Thyroid gland (tissue), 4 donors: ENCODE data around the gene TOX4. TPM values are rescaled to one million over a fixed set of nuclear protein-coding genes. Genes with fewer than 3 reads are reported as not detected.

ENCODE experiments used
- DNase-seq, 2 donors: peaks; one replicate each; pipeline ENCODE4 v3.0.0-alpha.2; 2019
- H3K27ac ChIP-seq, 3 donors: fragments of 200-600 bp; sonication (generic); 1 replicate in 2 of 3; 2 replicates in 1 of 3; pipeline ENCODE4 v1.5.1; 2016 to 2019; ENCODE audit warnings: mild to moderate bottlenecking in 1 of 3, moderate library complexity in 1 of 3
- H3K27me3 ChIP-seq: fragments of 200-600 bp; sonication (generic); one replicate; pipeline ENCODE4 v1.5.1; 2019
- H3K36me3 ChIP-seq, 2 donors: fragments of 200-600 bp; sonication (generic); one replicate each; pipeline ENCODE4 v1.5.1; 2016 to 2019
- H3K4me1 ChIP-seq, 2 donors: fragments of 200-600 bp; sonication (generic); one replicate each; pipeline ENCODE4 v1.5.1; 2017 to 2019
- H3K4me3 ChIP-seq, 3 donors: fragments of 200-600 bp; sonication (generic); replicated peaks in 1 of 3; 1 replicate in 2 of 3; 2 replicates in 1 of 3; pipeline ENCODE4 v1.5.1; 2016; ENCODE audit warnings: mild to moderate bottlenecking in 1 of 3
- H3K9me3 ChIP-seq: fragments of 200-600 bp; sonication (generic); one replicate; pipeline ENCODE4 v1.5.1; 2017
- POLR2A ChIP-seq, 2 donors: fragments of 450-650 bp; IDR thresholded peaks; one replicate each; pipeline ENCODE4 v1.6.1; 2017; ENCODE audit warnings: antibody characterized with exemption in 2 of 2, mild to moderate bottlenecking in 2 of 2, moderate library complexity in 1 of 2
- WGBS, 2 donors: methylation state at CpG; one replicate each; pipeline ENCODE4 v1.1.5; 2017; 5-methylcytosine and 5-hydroxymethylcytosine counted together
- intact Hi-C: fragments of 100-400 bp; cut with DNase I; formaldehyde crosslinking; loops from one replicate; pipeline ENCODE4 v1.15.1; 2023
- total RNA-seq, 4 donors: library from RNA; depleted of rRNA; stranded (reverse); fragments of >200 nt; gene quantifications; one replicate each; pipeline ENCODE4 v1.2.3, GENCODE V29; 2016
- TF ChIP-seq, protein P1 (sequence below), 6 experiments: fragments of 200-600 bp in 3 of 6; fragments of 450-650 bp in 3 of 6; sonication (generic) in 3 of 6; IDR thresholded peaks; one replicate each; pipeline ENCODE4 v1.5.1; 2016 to 2019; ENCODE audit warnings: antibody characterized with exemption in 6 of 6, mild to moderate bottlenecking in 2 of 6, inconsistent platforms in 1 of 6, moderate library complexity in 1 of 6

Gene TOX4
- total RNA-seq, 4 donors from 2014 or later = 41.5 to 68.2 (median 52.7) TPM

DNA sequence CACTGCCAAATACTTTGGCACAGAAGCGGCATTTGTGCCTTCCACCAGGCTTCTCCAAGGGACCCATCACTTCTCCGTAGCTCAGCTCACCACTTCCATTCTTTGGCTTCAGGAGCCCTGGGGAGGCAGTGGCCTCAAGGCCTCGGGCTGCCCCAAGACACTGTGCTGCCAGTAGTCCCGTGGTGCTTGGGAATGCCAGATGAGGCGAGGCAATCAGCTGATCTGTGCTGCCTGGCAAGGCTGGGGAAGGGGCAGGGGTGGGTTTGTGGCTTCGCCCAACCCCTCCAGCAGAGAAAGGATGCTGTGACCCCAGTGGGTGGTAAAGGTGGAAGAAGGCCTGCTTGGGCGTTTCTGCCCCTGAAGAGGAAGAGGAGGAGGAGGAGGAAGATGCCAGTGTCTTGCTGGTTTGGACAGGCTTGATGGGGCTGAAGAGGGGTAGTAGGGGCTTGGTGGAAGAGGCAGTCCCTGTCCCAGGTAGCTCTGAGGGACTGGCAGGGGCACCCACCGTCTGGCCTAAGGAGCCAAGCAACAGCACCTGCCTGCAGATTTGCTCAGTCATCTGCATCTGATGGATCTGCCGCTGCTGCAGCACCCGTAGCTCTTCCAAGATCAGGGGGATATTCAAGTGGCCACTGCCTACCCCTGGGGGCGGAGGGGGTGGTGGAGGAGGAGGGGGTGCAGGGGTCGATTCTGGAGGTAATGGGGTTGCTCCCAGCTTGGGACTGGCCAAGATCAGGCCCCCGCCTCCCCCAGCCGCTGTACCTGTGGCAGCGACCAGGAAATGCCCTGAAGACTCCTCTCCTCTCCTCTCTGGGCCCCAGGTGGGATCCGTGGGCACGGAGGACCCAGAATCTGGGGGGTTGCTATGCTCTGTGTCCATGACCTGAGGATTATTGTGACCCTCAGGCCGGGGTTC, 47.8 kb downstream of the TOX4 start:
- H3K27ac ChIP-seq = peak overlapping the region in 1 of 3 donors; percentile 74
- H3K36me3 ChIP-seq = no peaks in the 10 kb centered on the region
- 64 to 82% methylated on average over 12 to 18 of the region's 18 CpGs for WGBS, 2 donors
- intact Hi-C loops = no loop called here
- H3K4me3 ChIP-seq = peak overlapping the region in 2 of 3 donors; percentile 35 to 78
- H3K27me3 ChIP-seq = no peaks in the 10 kb centered on the region
- TF ChIP-seq POLR2A (IDR thresholded peaks at IDR 0.05) = no peak
- TF ChIP-seq, protein P1, sequence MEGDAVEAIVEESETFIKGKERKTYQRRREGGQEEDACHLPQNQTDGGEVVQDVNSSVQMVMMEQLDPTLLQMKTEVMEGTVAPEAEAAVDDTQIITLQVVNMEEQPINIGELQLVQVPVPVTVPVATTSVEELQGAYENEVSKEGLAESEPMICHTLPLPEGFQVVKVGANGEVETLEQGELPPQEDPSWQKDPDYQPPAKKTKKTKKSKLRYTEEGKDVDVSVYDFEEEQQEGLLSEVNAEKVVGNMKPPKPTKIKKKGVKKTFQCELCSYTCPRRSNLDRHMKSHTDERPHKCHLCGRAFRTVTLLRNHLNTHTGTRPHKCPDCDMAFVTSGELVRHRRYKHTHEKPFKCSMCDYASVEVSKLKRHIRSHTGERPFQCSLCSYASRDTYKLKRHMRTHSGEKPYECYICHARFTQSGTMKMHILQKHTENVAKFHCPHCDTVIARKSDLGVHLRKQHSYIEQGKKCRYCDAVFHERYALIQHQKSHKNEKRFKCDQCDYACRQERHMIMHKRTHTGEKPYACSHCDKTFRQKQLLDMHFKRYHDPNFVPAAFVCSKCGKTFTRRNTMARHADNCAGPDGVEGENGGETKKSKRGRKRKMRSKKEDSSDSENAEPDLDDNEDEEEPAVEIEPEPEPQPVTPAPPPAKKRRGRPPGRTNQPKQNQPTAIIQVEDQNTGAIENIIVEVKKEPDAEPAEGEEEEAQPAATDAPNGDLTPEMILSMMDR (IDR thresholded peaks at IDR 0.05) = no peak
- H3K4me1 ChIP-seq = peaks cover 14 to 25% of the 10 kb centered on the region in 2 donors
- no peaks in the 10 kb centered on the region for H3K9me3 ChIP-seq
- DNase-seq = peak in 1 of 2 donors; percentile 11

DNA sequence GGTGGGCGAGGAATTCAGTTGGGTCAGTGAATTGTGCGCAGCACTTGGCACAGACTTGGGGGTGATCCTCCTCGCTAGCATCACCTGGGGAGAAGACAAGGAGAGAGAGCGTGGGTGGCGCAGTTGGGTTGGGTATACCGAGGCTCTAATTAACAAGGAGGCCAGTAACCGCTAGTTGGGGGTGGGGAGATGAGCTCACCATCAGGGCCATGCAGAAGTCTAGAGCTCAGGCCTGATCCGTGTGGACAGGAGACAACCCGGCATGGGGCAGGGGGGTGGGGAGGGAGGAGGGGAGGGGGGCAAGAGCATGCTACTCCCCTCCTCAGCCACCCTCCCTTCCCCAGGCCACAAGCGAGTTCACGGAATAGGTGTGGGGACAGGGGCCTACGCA, 48.6 kb downstream of the TOX4 start:
- H3K27ac ChIP-seq = peak overlapping the region; percentile 35 to 74 (median 73)
- no peaks in the 10 kb centered on the region for H3K36me3 ChIP-seq
- no peaks in the 10 kb centered on the region for H3K9me3 ChIP-seq
- DNase-seq = peak; percentile 38 to 54
- no peak for TF ChIP-seq POLR2A (IDR thresholded peaks at IDR 0.05)
- TF ChIP-seq, protein P1 (IDR thresholded peaks at IDR 0.05) = no peak
- 26% methylated on average over 8 to 12 of the region's 12 CpGs for WGBS, 2 donors
- intact Hi-C loops = no loop called here
- peaks cover 14 to 25% of the 10 kb centered on the region in 2 donors for H3K4me1 ChIP-seq
- peak overlapping the region; percentile 35 to 91 (median 78) for H3K4me3 ChIP-seq
- no peaks in the 10 kb centered on the region for H3K27me3 ChIP-seq

DNA sequence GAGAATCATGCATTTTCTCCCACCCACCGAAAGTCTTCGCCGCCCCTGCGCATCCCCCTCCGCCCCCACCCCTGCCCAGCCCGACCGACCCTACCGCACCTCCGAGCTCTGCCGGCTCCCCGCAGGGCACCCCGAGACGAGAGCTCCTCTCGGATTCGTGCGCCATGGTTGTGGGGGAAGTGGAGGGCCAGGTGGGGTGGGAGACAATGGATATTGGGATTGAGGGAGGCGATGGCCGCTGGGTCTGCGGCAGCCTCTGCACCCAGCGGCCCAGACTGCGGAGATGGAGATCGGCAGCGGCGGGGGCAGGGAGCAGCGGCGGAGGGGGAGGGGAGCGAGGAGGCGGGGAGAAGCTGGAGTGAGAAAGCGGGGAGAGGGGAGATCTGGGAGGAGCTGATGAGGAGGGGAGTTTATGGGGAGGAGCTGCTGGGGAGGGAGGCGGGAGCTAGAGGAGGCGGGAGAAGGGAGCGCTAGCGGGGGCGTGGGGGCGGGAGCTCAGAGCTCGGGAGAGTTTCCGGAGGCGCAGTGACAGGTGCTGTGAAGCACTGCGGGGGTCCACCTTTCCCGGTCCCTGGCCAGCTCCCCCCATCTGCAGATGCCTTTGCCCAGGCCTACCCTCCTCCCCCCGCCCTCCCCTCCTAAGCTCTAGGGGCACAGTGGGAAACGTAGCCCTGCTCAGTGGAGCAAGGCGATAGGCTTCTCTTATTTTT, 49.1 kb downstream of the TOX4 start, which contains the start of gene SALL2:
TSS of gene SALL2 (minus strand) at position 385 of the 710 bp plus-strand sequence. CDS start at position 166, 219 bp downstream.
- Histone ChIP-seq H3K27ac (peak within 1 kb of the TSS; percentile 64 to 74 (median 73)), H3K4me1 (peaks cover 14 to 25% of the 10 kb centered on the region in 2 donors), H3K36me3 (no peaks in the 10 kb centered on the region), H3K9me3 (no peaks in the 10 kb centered on the region), H3K27me3 (no peaks in the 10 kb centered on the region), H3K4me3 (peak within 1 kb of the TSS; percentile 35 to 91 (median 78))
- intact Hi-C loops = no loop called here
- TF ChIP-seq, protein P1 (IDR thresholded peaks at IDR 0.05) = no peak
- TF ChIP-seq POLR2A (IDR thresholded peaks at IDR 0.05) = peak in 1 of 2 donors; percentile 56
- DNase-seq = peak; percentile 88 to 89
- 2% methylated on average over 30 to 34 of the region's 43 CpGs for WGBS, 2 donors

DNA sequence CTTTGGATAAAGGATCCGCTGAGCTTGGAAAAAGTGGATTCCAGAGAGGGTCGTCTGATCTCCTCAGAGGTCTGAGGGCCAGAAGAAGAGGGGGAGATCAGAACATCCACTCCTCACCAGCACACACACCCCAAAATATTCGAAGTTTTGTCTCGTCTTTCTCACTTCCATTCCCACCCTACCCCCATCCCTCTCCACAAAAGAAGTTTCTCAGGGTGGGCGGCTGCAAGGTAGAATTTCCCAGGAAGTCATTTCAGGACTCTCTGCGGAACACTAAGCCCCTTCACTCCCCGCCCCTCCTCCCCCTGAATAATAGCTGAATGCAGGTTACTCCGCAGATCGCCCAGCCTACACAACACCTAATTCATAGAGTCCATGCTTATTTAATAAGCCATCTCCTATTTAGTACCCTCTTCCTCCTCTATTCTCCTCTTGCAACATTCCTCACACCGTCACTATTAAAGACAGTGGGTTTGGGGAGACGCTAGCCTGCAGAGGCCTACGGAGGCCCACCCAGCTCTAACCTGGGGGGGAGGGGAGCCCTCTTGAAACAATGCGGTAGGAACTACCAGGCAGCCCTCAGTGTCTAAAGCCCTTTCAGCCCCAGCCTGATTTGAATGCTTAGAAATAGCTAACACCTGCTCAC, 49.8 kb downstream of the TOX4 start:
- intact Hi-C loops = no loop called here
- peaks cover 11 to 20% of the 10 kb centered on the region in 2 donors for H3K4me1 ChIP-seq
- TF ChIP-seq, protein P1 (IDR thresholded peaks at IDR 0.05) = no peak
- TF ChIP-seq POLR2A (IDR thresholded peaks at IDR 0.05) = no peak
- no peaks in the 10 kb centered on the region for H3K36me3 ChIP-seq
- peak; percentile 35 to 40 for DNase-seq
- H3K9me3 ChIP-seq = no peaks in the 10 kb centered on the region
- no peaks in the 10 kb centered on the region for H3K27me3 ChIP-seq
- H3K27ac ChIP-seq = peak overlapping the region; percentile 64 to 74 (median 73)
- 8 to 12% methylated on average over 13 of the region's 13 CpGs for WGBS, 2 donors
- peak overlapping the region in 2 of 3 donors; percentile 78 to 91 for H3K4me3 ChIP-seq
